HepG2 (cell line): ENCODE measurements around the gene MATN1. TPM values are rescaled to one million over a fixed set of nuclear protein-coding genes. Genes with fewer than 3 reads are reported as not detected.

Experiments
- ATAC-seq: fragments of 200-7000 bp; cut with Tn5 transposase; 3 replicates; pipeline ENCODE4 v1.9.1; 2020; ENCODE audit warnings: mild to moderate bottlenecking, moderate library complexity
- BruUV-seq: library from RNA; stranded (reverse); fragments of 400-500 nt; replicated peaks from 2 replicates; lab custom pipeline; 2021; lab: Mats Ljungman, UMichigan
- CTCF ChIA-PET: fragments of 300-600 bp; formaldehyde crosslinking; extraction: SDS; loops from one replicate; lab custom pipeline; 2021; ENCODE audit warnings: low total read pairs, inconsistent platforms, low intra/inter-chr PET ratio; lab: Yijun Ruan, JAX
- POLR2A ChIA-PET: fragments of 350-600 bp; sonication (Branson Sonifier 250); formaldehyde crosslinking; loops from one replicate; lab custom pipeline; 2020; ENCODE audit warnings: antibody characterized with exemption, inconsistent platforms; lab: Yijun Ruan, JAX
- DNase-seq: peaks from one replicate; pipeline ENCODE4 v3.0.0-alpha.2; 2015; ENCODE audit warnings: low spot score
- FAIRE-seq: peaks from 3 replicates; lab custom pipeline; 2011; peaks lifted over from hg19 to GRCh38; lab: Jason Lieb, UNC
- H2AFZ ChIP-seq: one replicate; pipeline ENCODE4 v1.6.1; 2011; ENCODE audit warnings: low read length, inconsistent platforms
- H3K27ac ChIP-seq: fragments of 300-600 bp; 3 replicates; pipeline ENCODE4 v1.8.0; 2011; ENCODE audit warnings: mixed run types, mild to moderate bottlenecking, mixed read lengths, low read length, inconsistent platforms; ENCODE audit not compliant: insufficient read depth; ENCODE audit errors: extremely low read length
- H3K27me3 ChIP-seq, 2 experiments: fragments of 200-600 bp in 1 of 2; 2 replicates in 1 of 2; 3 replicates in 1 of 2; pipeline versions ENCODE4 v1.6.0 to v1.8.0; 2011; ENCODE audit warnings: low read length in 2 of 2, mild to moderate bottlenecking in 2 of 2, moderate library complexity in 2 of 2, inconsistent platforms in 1 of 2; ENCODE audit not compliant: insufficient read depth in 2 of 2, control insufficient read depth in 1 of 2
- H3K36me3 ChIP-seq, 2 experiments: fragments of 200-600 bp in 1 of 2; replicated peaks in 1 of 2; 2 replicates in 1 of 2; 3 replicates in 1 of 2; pipeline versions ENCODE4 v1.5.1 to v1.8.0; 2011; ENCODE audit warnings: low read length in 2 of 2, inconsistent platforms in 1 of 2; ENCODE audit not compliant: insufficient read depth in 2 of 2, control insufficient read depth in 1 of 2
- H3K4me1 ChIP-seq: 2 replicates; pipeline ENCODE4 v1.5.1; 2012; ENCODE audit warnings: low read length, inconsistent platforms; ENCODE audit not compliant: insufficient read depth
- H3K4me2 ChIP-seq: 2 replicates; pipeline ENCODE4 v1.6.0; 2011; ENCODE audit warnings: low read depth, low read length, inconsistent platforms
- H3K4me3 ChIP-seq, 3 experiments: fragments of 200-600 bp in 1 of 3; sonication (generic), shearing (Covaris generic) in 1 of 3; replicated peaks in 1 of 3; 2 replicates each; pipeline ENCODE4 v1.5.1; 2011 to 2016; ENCODE audit warnings: low read length in 3 of 3, inconsistent platforms in 2 of 3, low read depth in 2 of 3, mild to moderate bottlenecking in 2 of 3, control low read depth in 1 of 3, mixed read lengths in 1 of 3; ENCODE audit not compliant: insufficient read depth in 1 of 3
- H3K79me2 ChIP-seq: one replicate; pipeline ENCODE4 v1.6.1; 2011; ENCODE audit warnings: low read length, inconsistent platforms; ENCODE audit not compliant: insufficient read depth
- H3K9ac ChIP-seq: 2 replicates; pipeline ENCODE4 v1.6.0; 2011; ENCODE audit warnings: mild to moderate bottlenecking, low read depth, low read length, inconsistent platforms; ENCODE audit not compliant: insufficient read depth
- H3K9me3 ChIP-seq: 2 replicates; pipeline ENCODE4 v1.5.1; 2012; ENCODE audit warnings: mild to moderate bottlenecking, low read length
- H4K20me1 ChIP-seq: 2 replicates; pipeline ENCODE4 v1.6.0; 2011; ENCODE audit warnings: inconsistent platforms, mild to moderate bottlenecking, low read length, moderate library complexity; ENCODE audit not compliant: insufficient read depth
- AGO2 ChIP-seq: fragments of 200-400 bp; formaldehyde crosslinking; optimal IDR thresholded peaks from 2 replicates; pipeline ENCODE3; 2017; ENCODE audit warnings: mild to moderate bottlenecking, low read depth, low read length, moderate library complexity
- AKAP8 ChIP-seq: sonication (generic); formaldehyde crosslinking; IDR thresholded peaks from 2 replicates; pipeline ENCODE4 v1.5.1; 2020; ENCODE audit warnings: mild to moderate bottlenecking, missing genetic modification reagents
- ATAD3A ChIP-seq: sonication (generic); formaldehyde crosslinking; IDR thresholded peaks from 2 replicates; pipeline ENCODE4 v1.4.0; 2020; ENCODE audit warnings: missing genetic modification reagents
- CAMTA2 ChIP-seq: sonication (generic); formaldehyde crosslinking; IDR thresholded peaks from 2 replicates; pipeline ENCODE4 v1.4.0; 2020; ENCODE audit warnings: mild to moderate bottlenecking, missing genetic modification reagents, borderline replicate concordance
- NRL ChIP-seq: sonication (generic); formaldehyde crosslinking; IDR thresholded peaks from 2 replicates; pipeline ENCODE4 v1.5.0; 2020; ENCODE audit warnings: missing genetic modification reagents, mild to moderate bottlenecking, moderate library complexity, borderline replicate concordance
- TCF12 ChIP-seq, 2 experiments: fragments of 450-650 bp in 1 of 2; sonication (generic) in 1 of 2; formaldehyde crosslinking in 1 of 2; IDR thresholded peaks; 2 replicates each; pipeline versions ENCODE4 v1.6.1 to v1.8.0; 2017 to 2022; ENCODE audit warnings: antibody characterized with exemption in 1 of 2, mild to moderate bottlenecking in 1 of 2, missing genetic modification reagents in 1 of 2, moderate library complexity in 1 of 2
- XRCC5 ChIP-seq: fragments of 200-400 bp; formaldehyde crosslinking; optimal IDR thresholded peaks from 2 replicates; pipeline ENCODE3; 2017; ENCODE audit warnings: mild to moderate bottlenecking, low read length
- ZBTB8A ChIP-seq: sonication (generic); formaldehyde crosslinking; IDR thresholded peaks from 2 replicates; pipeline ENCODE4 v1.4.0; 2020; ENCODE audit warnings: mild to moderate bottlenecking, low read depth, missing genetic modification reagents, borderline replicate concordance
- ZFP41 ChIP-seq: sonication (generic); formaldehyde crosslinking; IDR thresholded peaks from 2 replicates; pipeline ENCODE4 v1.4.0; 2020; ENCODE audit warnings: mild to moderate bottlenecking, missing genetic modification reagents, borderline replicate concordance
- ZNF207 ChIP-seq: fragments of 450-650 bp; IDR thresholded peaks from 2 replicates; pipeline ENCODE4 v1.6.1; 2016; ENCODE audit warnings: antibody characterized with exemption, borderline replicate concordance
- ZNF232 ChIP-seq: sonication (generic); formaldehyde crosslinking; IDR thresholded peaks from 2 replicates; pipeline ENCODE4 v1.4.0; 2020; ENCODE audit warnings: missing genetic modification reagents, borderline replicate concordance
- ZNF564 ChIP-seq: sonication (generic); formaldehyde crosslinking; IDR thresholded peaks from 2 replicates; pipeline ENCODE4 v1.8.1; 2023; ENCODE audit warnings: mild to moderate bottlenecking, missing genetic modification reagents
- ZNF598 ChIP-seq: sonication (generic); formaldehyde crosslinking; IDR thresholded peaks from 2 replicates; pipeline ENCODE4 v1.5.1; 2020; ENCODE audit warnings: mild to moderate bottlenecking, missing genetic modification reagents, borderline replicate concordance
- ZNF607 ChIP-seq: sonication (generic); formaldehyde crosslinking; IDR thresholded peaks from 2 replicates; pipeline ENCODE4 v1.5.1; 2020; ENCODE audit warnings: missing genetic modification reagents, mild to moderate bottlenecking, borderline replicate concordance
- ZNF619 ChIP-seq: sonication (generic); formaldehyde crosslinking; IDR thresholded peaks from 2 replicates; pipeline ENCODE4 v1.4.0; 2020; ENCODE audit warnings: mild to moderate bottlenecking, missing genetic modification reagents
- ZNF670 ChIP-seq: sonication (generic); formaldehyde crosslinking; IDR thresholded peaks from 2 replicates; pipeline ENCODE4 v1.8.0; 2022; ENCODE audit warnings: mild to moderate bottlenecking, missing genetic modification reagents, borderline replicate concordance
- ZNF878 ChIP-seq: sonication (generic); formaldehyde crosslinking; IDR thresholded peaks from 2 replicates; pipeline ENCODE4 v1.8.1; 2023; ENCODE audit warnings: mild to moderate bottlenecking, missing genetic modification reagents, moderate library complexity
- WGBS: methylation state at CpG from one replicate; pipeline ENCODE4 v1.1.6; 2017; ENCODE audit warnings: low lambda C conversion rate; 5-methylcytosine and 5-hydroxymethylcytosine counted together
- in situ Hi-C: cut with HindIII; loops from 2 replicates; pipeline ENCODE4 v1.10.0; 2017; ENCODE audit warnings: low pct_unique_long_range_greater_than_20kb; ENCODE audit not compliant: extremely low pct_ligation_motif_present
- intact Hi-C: fragments of 100-400 bp; cut with micrococcal nuclease; formaldehyde crosslinking; loops from one replicate; pipeline ENCODE4 v1.10.0; 2022; ENCODE audit not compliant: unreplicated experiment
- polyA plus RNA-seq, 8 experiments: library from polyadenylated mRNA; depleted of rRNA in 3 of 8; stranded (reverse) in 7 of 8; unstranded in 1 of 8; fragments of >200 nt; fragmentation: Illumina TruSeq in 4 of 8; extraction: Trizol in 4 of 8; gene quantifications; 2 replicates each; pipeline versions ENCODE4 v1.2.1 to v1.2.3, GENCODE V29; 2011 to 2016; ENCODE audit warnings: low read depth in 4 of 8, missing spikeins in 1 of 8, mixed read lengths in 1 of 8; ENCODE audit not compliant: insufficient read depth in 1 of 8
- total RNA-seq, 5 experiments: library from RNA; depleted of rRNA; stranded (reverse); fragments of >200 nt; fragmentation: Illumina TruSeq; extraction: Trizol; gene quantifications; 2 replicates each; pipeline ENCODE4 v1.2.3, GENCODE V29; 2016; ENCODE audit warnings: low read depth in 1 of 5
- TF ChIP-seq, protein P1 (sequence below): sonication (generic); formaldehyde crosslinking; conservative IDR thresholded peaks from 2 replicates; pipeline ENCODE4 v1.4.0; 2020; ENCODE audit warnings: missing genetic modification reagents
- TF ChIP-seq, protein P2 (sequence below): sonication (generic); formaldehyde crosslinking; IDR thresholded peaks from 2 replicates; pipeline ENCODE4 v1.4.0; 2020; ENCODE audit warnings: low read depth, mild to moderate bottlenecking, missing genetic modification reagents
- TF ChIP-seq, protein P3 (sequence below): sonication (generic); formaldehyde crosslinking; IDR thresholded peaks from 2 replicates; pipeline ENCODE4 v1.5.1; 2020; ENCODE audit warnings: mild to moderate bottlenecking, moderate library complexity, missing genetic modification reagents

MATN1 gene
- total and polyA plus RNA-seq, 2 of the 13 experiments (the other 11 are each of a cell fraction or from before 2014, with no cell fraction given) = 0.04 to 0.05 TPM

DNA sequence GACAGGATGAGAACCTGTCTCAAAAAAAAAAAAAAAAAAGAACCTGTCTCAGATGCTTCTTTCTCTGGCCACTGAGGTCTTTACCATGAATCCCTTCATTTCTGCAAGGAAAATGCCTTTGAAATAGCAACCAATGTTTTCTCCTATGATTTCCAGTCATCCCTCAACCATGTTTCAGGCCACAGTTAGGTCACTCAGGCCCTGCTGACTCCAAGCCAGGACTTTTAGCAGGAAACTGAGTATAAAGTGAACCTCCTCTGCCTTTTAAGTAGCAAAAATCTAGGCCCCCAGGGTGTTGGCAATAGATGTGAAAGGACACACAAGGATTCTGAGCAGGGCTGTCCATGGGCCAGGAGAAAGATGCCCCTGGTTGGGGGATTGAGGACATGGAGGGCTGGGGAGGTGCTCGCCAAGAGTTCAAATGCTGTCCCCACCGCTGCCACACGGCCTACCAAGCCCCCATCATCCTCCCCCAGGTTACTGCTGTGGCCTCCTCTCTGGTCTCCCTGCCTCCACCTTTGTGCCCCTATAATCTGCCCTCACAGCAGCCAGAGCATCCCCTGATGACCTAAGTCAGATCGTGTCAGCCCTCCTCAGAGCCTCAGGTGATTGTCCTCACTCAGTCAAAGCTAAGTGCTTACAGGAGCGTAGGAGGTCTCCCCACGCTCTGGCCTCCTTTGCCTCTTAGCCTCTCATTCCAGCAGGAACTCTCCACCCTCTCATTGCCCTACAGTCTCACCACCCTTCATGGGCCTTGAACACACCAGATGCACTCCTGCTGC is 54.6 kb downstream of the MATN1 start:
- DNase-seq = no peak
- Histone ChIP-seq H3K36me3 (no peaks in the 10 kb centered on the region), H3K79me2 (no peaks in the 10 kb centered on the region), H3K9me3 (no peaks in the 10 kb centered on the region), H3K9ac (no peak overlapping the region), H2AFZ (no peak overlapping the region), H4K20me1 (no peaks in the 10 kb centered on the region), H3K27ac (no peak overlapping the region), H3K4me3 (no peak overlapping the region), H3K4me2 (no peak overlapping the region), H3K4me1 (peaks cover 11% of the 10 kb centered on the region), H3K27me3 (peaks cover 0 to 24% of the 10 kb centered on the region in 2 experiments; a peak in 4 of 5 replicates)
- FAIRE-seq = no peak
- in situ Hi-C loops (no loop called here), intact Hi-C loops (no loop called here)
- BruUV-seq = no TSS peak
- POLR2A ChIA-PET = no interaction called here
- 17% methylated on average over 4 of the region's 6 CpGs for WGBS
- TF ChIP-seq AKAP8 (CRISPR knock-in tag) (no peak), ZNF232 (CRISPR knock-in tag) (no peak), ZNF598 (CRISPR knock-in tag) (no peak), ZNF878 (CRISPR knock-in tag) (no peak), XRCC5 (no peak), ZNF670 (CRISPR knock-in tag) (no peak), CAMTA2 (CRISPR knock-in tag) (no peak), ZNF207 (no peak), ZNF564 (CRISPR knock-in tag) (no peak), TCF12 (IDR thresholded peaks at IDR 0.05) (no peak), TCF12 (CRISPR knock-in tag; IDR thresholded peaks at IDR 0.05) (no peak), ZNF619 (CRISPR knock-in tag) (no peak), ZNF607 (CRISPR knock-in tag) (no peak), AGO2 (no peak), NRL (CRISPR knock-in tag) (no peak), ZBTB8A (CRISPR knock-in tag) (no peak), ZFP41 (no peak), ATAD3A (CRISPR knock-in tag) (no peak)
- TF ChIP-seq, protein P1, sequence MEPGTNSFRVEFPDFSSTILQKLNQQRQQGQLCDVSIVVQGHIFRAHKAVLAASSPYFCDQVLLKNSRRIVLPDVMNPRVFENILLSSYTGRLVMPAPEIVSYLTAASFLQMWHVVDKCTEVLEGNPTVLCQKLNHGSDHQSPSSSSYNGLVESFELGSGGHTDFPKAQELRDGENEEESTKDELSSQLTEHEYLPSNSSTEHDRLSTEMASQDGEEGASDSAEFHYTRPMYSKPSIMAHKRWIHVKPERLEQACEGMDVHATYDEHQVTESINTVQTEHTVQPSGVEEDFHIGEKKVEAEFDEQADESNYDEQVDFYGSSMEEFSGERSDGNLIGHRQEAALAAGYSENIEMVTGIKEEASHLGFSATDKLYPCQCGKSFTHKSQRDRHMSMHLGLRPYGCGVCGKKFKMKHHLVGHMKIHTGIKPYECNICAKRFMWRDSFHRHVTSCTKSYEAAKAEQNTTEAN = no peak
- TF ChIP-seq, protein P2, sequence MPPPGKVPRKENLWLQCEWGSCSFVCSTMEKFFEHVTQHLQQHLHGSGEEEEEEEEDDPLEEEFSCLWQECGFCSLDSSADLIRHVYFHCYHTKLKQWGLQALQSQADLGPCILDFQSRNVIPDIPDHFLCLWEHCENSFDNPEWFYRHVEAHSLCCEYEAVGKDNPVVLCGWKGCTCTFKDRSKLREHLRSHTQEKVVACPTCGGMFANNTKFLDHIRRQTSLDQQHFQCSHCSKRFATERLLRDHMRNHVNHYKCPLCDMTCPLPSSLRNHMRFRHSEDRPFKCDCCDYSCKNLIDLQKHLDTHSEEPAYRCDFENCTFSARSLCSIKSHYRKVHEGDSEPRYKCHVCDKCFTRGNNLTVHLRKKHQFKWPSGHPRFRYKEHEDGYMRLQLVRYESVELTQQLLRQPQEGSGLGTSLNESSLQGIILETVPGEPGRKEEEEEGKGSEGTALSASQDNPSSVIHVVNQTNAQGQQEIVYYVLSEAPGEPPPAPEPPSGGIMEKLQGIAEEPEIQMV = no peak
- TF ChIP-seq, protein P3, sequence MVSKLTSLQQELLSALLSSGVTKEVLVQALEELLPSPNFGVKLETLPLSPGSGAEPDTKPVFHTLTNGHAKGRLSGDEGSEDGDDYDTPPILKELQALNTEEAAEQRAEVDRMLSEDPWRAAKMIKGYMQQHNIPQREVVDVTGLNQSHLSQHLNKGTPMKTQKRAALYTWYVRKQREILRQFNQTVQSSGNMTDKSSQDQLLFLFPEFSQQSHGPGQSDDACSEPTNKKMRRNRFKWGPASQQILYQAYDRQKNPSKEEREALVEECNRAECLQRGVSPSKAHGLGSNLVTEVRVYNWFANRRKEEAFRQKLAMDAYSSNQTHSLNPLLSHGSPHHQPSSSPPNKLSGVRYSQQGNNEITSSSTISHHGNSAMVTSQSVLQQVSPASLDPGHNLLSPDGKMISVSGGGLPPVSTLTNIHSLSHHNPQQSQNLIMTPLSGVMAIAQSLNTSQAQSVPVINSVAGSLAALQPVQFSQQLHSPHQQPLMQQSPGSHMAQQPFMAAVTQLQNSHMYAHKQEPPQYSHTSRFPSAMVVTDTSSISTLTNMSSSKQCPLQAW (CRISPR knock-in tag) = no peak
- no peak for ATAC-seq
- CTCF ChIA-PET = no interaction called here
